Bronchial epithelial cell (primary cell): ENCODE results near the gene CSRP1. TPM values are rescaled to one million over a fixed set of nuclear protein-coding genes. Genes with fewer than 3 reads are reported as not detected.
A peak's percentile ranks its signal among the peaks of the same experiment; 100 is the strongest.

Experiments
- DNase-seq: peaks from one replicate; pipeline ENCODE4 v3.0.0-alpha.2; 2010; ENCODE audit warnings: low read depth
- FAIRE-seq: peaks from 2 replicates; lab custom pipeline; 2011; peaks lifted over from hg19 to GRCh38; lab: Jason Lieb, UNC
- H3K27me3 ChIP-seq: 2 replicates; pipeline ENCODE4 v1.5.1; 2011; ENCODE audit warnings: low read length; ENCODE audit not compliant: control insufficient read depth, insufficient read depth
- H3K36me3 ChIP-seq: 2 replicates; pipeline ENCODE4 v1.5.1; 2011; ENCODE audit warnings: low read length; ENCODE audit not compliant: control insufficient read depth, insufficient read depth
- H3K4me3 ChIP-seq: 2 replicates; pipeline ENCODE4 v1.5.1; 2011; ENCODE audit warnings: mild to moderate bottlenecking, low read depth, low read length, control low read depth
- CTCF ChIP-seq: IDR thresholded peaks from 2 replicates; pipeline ENCODE4 v1.5.1; 2011; ENCODE audit warnings: mild to moderate bottlenecking, moderate library complexity, low read length, control low read depth, inconsistent platforms; ENCODE audit not compliant: insufficient read depth, severe bottlenecking
- total RNA-seq: library from RNA; depleted of rRNA; stranded (reverse); fragments of >200 nt; gene quantifications from 2 replicates; pipeline ENCODE4 v1.2.1, GENCODE V29; 2014

CSRP1 gene
- total RNA-seq, 1 donor from 2014 or later: 257 TPM

GRCh38 chr1:201544710-201545109, 37.8 kb upstream of the CSRP1 start:
- Histone ChIP-seq H3K4me3 (no peak overlapping the region), H3K36me3 (no peaks in the 10 kb centered on the region), H3K27me3 (peaks cover 2% of the 10 kb centered on the region)
- FAIRE-seq (no peak), DNase-seq (no peak)
- TF ChIP-seq CTCF: no peak

- Histone ChIP-seq H3K36me3 (no peaks in the 10 kb centered on the region), H3K27me3 (peaks cover 3% of the 10 kb centered on the region), H3K4me3 (no peak overlapping the region)
- FAIRE-seq (no peak), DNase-seq (no peak)
- TF ChIP-seq CTCF: no peak
Measured at GRCh38 chr1:201543871-201544642, 37.1 kb upstream of the CSRP1 start.

GRCh38 chr1:201542309-201543035, 35.5 kb upstream of the CSRP1 start:
- no peak for DNase-seq

DNA sequence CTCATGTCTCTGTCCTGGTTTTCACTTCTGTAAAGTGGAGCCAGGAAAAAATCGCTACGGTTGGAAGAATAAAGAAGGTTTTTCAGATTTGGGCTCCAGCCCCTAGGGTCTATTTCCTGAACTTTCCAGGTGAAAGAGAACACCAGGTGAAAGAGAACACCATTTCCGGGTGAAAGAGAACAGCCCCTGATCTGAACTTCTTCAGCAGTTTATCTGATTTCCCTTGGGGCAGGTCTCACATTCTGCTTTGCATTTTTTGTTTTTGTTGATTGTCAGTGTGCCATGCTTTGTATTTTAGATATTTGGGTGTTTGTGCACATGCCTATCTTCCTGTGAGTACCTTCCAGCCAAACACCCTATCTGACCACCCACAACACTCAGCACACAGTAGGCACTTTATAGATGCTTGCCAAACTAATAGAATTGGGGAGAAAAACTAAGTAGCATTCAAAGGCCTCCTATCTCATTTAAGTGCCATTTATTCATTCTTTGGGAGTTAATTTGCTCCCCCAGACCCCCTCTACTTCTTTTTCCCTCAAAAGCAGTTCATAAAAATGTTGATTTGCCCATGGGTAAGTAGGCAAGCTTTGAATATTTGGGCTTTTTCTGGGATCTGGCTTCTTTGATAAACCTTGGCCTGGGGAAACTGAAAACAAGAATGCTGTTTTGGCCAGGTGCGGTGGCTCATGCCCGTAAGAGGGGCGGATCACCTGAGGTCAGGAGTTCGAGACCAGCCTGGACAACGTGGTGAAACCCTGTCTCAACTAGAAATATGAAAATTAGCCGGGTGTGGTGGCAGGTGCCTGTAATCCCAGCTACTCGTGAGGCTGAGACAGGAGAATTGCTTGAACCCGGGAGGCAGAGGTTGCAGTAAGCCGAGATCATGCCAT, 34.2 kb upstream of the CSRP1 start:
- DNase-seq (no peak), FAIRE-seq (no peak)
- no peak for TF ChIP-seq CTCF
- Histone ChIP-seq H3K36me3 (no peaks in the 10 kb centered on the region), H3K27me3 (peaks cover 3% of the 10 kb centered on the region), H3K4me3 (no peak overlapping the region)

More at GRCh38 chr1:201542309-201543035, 35.5 kb upstream of the CSRP1 start:
- Histone ChIP-seq H3K27me3 (peaks cover 3% of the 10 kb centered on the region), H3K36me3 (no peaks in the 10 kb centered on the region), H3K4me3 (no peak overlapping the region)
- no peak for TF ChIP-seq CTCF
- no peak for FAIRE-seq

DNA sequence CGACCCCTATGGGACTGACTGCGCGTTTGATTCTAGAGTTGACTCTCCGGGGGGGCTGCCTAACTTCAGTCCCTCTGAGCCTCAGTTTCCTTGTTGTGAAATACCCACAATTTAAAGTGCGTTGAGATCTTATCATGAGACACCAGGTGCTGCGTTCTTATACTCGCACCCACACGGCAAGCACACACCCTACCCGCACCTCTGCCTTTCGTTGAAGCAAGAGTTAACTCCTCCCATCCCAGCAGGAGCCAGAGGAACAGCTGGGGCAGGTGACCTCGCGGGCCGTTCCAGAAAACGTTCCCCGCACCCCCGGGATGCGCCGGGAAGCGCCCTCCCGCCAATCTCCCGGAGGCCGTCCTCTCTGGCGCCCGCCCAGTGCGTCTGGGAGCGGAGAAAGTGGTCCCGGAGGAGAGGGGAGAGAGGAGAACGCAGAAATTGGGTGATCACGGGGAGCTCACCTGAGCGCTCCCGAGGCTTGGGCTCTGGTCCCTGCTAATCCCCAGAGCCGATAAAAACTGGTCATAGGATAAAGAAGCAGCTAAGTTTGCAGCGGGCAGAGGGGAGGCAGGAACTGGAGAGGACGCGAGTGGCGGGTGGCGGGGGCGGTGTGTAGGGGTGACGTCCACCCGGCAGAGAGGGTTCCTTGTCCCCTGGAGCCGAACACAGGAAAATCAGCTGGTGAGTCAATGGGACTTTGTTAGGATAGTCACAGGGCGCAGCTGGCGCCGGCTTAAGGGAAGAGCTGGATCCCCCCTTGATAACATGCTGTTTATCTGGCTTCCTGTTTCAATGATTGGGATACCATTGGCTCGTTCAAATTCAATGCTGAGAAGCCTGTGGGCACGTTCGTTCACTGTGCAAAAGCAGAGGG, 32.9 kb upstream of the CSRP1 start:
- no peak for TF ChIP-seq CTCF
- H3K27me3 ChIP-seq: peaks cover 3% of the 10 kb centered on the region
- no peak for DNase-seq
- FAIRE-seq: no peak
- H3K36me3 ChIP-seq: no peaks in the 10 kb centered on the region
- H3K4me3 ChIP-seq: peak overlapping the region; percentile 47
